GM12878 (cell line): ENCODE measurements around the gene LIN52. TPM values are rescaled to one million over a fixed set of nuclear protein-coding genes. Genes with fewer than 3 reads are reported as not detected.

Experiments
- ATAC-seq: fragments of 200-7000 bp; cut with Tn5 transposase; 3 replicates; pipeline ENCODE4 v1.9.1; 2020; ENCODE audit warnings: mild to moderate bottlenecking, moderate library complexity
- BruUV-seq: library from RNA; stranded (reverse); fragments of 400-500 nt; replicated peaks from 2 replicates; lab custom pipeline; 2021; lab: Mats Ljungman, UMichigan
- CTCF ChIA-PET: fragments of 300-600 bp; sonication (Branson Sonifier 250); formaldehyde crosslinking; extraction: SDS; loops from one replicate; lab custom pipeline; 2021; ENCODE audit warnings: inconsistent platforms; lab: Yijun Ruan, JAX
- POLR2A ChIA-PET: fragments of 350-600 bp; formaldehyde crosslinking; extraction: SDS; loops from one replicate; lab custom pipeline; 2021; ENCODE audit warnings: inconsistent platforms; lab: Charles Lee
- RAD21 ChIA-PET: fragments of 300-600 bp; sonication (Branson Sonifier 250); formaldehyde crosslinking; loops from one replicate; lab custom pipeline; 2023; ENCODE audit warnings: antibody characterized with exemption; ENCODE audit not compliant: unreplicated experiment; lab: Charles Lee
- SMC1A ChIA-PET: fragments of 300-600 bp; sonication (Branson Sonifier 250); formaldehyde crosslinking; loops from one replicate; lab custom pipeline; 2023; ENCODE audit not compliant: unreplicated experiment, uncharacterized antibody; lab: Charles Lee
- DNase-seq: peaks from one replicate; pipeline ENCODE4 v3.0.0-alpha.2; 2011; ENCODE audit warnings: low read depth, low spot score
- FAIRE-seq: peaks from 3 replicates; lab custom pipeline; 2011; peaks lifted over from hg19 to GRCh38; lab: Jason Lieb, UNC
- H2AFZ ChIP-seq: 2 replicates; pipeline ENCODE4 v1.6.0; 2011; ENCODE audit warnings: low read depth, low read length, control low read depth; ENCODE audit not compliant: control insufficient read depth
- H3K27ac ChIP-seq: 2 replicates; pipeline ENCODE4 v1.5.1; 2011; ENCODE audit warnings: control low read depth; ENCODE audit not compliant: control insufficient read depth, insufficient read depth
- H3K27me3 ChIP-seq, 2 experiments: replicated peaks in 1 of 2; 2 replicates each; pipeline versions ENCODE4 v1.6.0 to v1.6.1; 2011; ENCODE audit warnings: low read length in 1 of 2; ENCODE audit not compliant: control insufficient read depth in 2 of 2, insufficient read depth in 2 of 2
- H3K36me3 ChIP-seq, 2 experiments: 2 replicates each; pipeline ENCODE4 v1.5.1; 2011; ENCODE audit warnings: low read length in 1 of 2; ENCODE audit not compliant: control insufficient read depth in 2 of 2, insufficient read depth in 2 of 2
- H3K4me1 ChIP-seq: 2 replicates; pipeline ENCODE4 v1.6.1; 2011; ENCODE audit warnings: mild to moderate bottlenecking, low read length, moderate library complexity, mixed read lengths; ENCODE audit not compliant: control insufficient read depth, insufficient read depth
- H3K4me2 ChIP-seq: 2 replicates; pipeline ENCODE4 v1.6.0; 2011; ENCODE audit warnings: control low read depth; ENCODE audit not compliant: control insufficient read depth, insufficient read depth
- H3K4me3 ChIP-seq: fragments of 200-600 bp; sonication (generic); 2 replicates; pipeline ENCODE4 v1.5.1; 2016
- H3K79me2 ChIP-seq: 2 replicates; pipeline ENCODE4 v1.6.0; 2011; ENCODE audit warnings: low read length; ENCODE audit not compliant: control insufficient read depth, insufficient read depth
- H3K9ac ChIP-seq: 2 replicates; pipeline ENCODE4 v1.8.0; 2011; ENCODE audit warnings: low read length, control low read depth, mixed read lengths; ENCODE audit not compliant: control insufficient read depth, insufficient read depth
- H3K9me3 ChIP-seq: replicated peaks from 3 replicates; pipeline ENCODE4 v1.5.1; 2011; ENCODE audit warnings: mild to moderate bottlenecking, low read length; ENCODE audit not compliant: control insufficient read depth, insufficient read depth
- H4K20me1 ChIP-seq: 2 replicates; pipeline ENCODE4 v1.6.0; 2011; ENCODE audit not compliant: control insufficient read depth, insufficient read depth
- BCL11A ChIP-seq: IDR thresholded peaks from 2 replicates; pipeline ENCODE4 v1.6.1; 2011; ENCODE audit warnings: low read depth, low read length
- BHLHE40 ChIP-seq, 2 experiments: fragments of 450-650 bp in 1 of 2; IDR thresholded peaks; 2 replicates each; pipeline ENCODE4 v1.6.1; 2011 to 2017; ENCODE audit warnings: low read depth in 2 of 2, borderline replicate concordance in 1 of 2, improper control_type of control experiment in 1 of 2, low read length in 1 of 2, mild to moderate bottlenecking in 1 of 2
- GATAD2B ChIP-seq: fragments of 450-650 bp; conservative IDR thresholded peaks from 2 replicates; pipeline ENCODE4 v1.6.1; 2017; ENCODE audit warnings: low read depth, mild to moderate bottlenecking, moderate library complexity
- NR2F1 ChIP-seq: fragments of 450-650 bp; conservative IDR thresholded peaks from 2 replicates; pipeline ENCODE4 v1.6.1; 2017; ENCODE audit warnings: mild to moderate bottlenecking
- RELA ChIP-seq: fragments of 450-650 bp; IDR thresholded peaks from 2 replicates; pipeline ENCODE4 v1.8.0; 2014; ENCODE audit warnings: borderline replicate concordance; ENCODE audit not compliant: partially characterized antibody
- TCF12 ChIP-seq: IDR thresholded peaks from 2 replicates; pipeline ENCODE4 v1.6.1; 2011; ENCODE audit warnings: low read depth, mild to moderate bottlenecking, low read length
- WRNIP1 ChIP-seq: IDR thresholded peaks from 2 replicates; pipeline ENCODE4 v1.6.1; 2011; ENCODE audit warnings: low read depth, low read length, improper control_type of control experiment, borderline replicate concordance
- WGBS: methylation state at CpG from one replicate; pipeline ENCODE4 v1.1.6; 2016; ENCODE audit warnings: low lambda C conversion rate; ENCODE audit not compliant: insufficient replicate concordance, insufficient coverage; ENCODE audit errors: missing lambda C conversion rate; 5-methylcytosine and 5-hydroxymethylcytosine counted together
- in situ Hi-C: fragments of 300-500 bp; cut with MboI; formaldehyde crosslinking; loops from 9 replicates; pipeline ENCODE4 v1.14.3; 2018; ENCODE audit warnings: mixed read lengths
- intact Hi-C: fragments of 100-400 bp; cut with micrococcal nuclease; formaldehyde crosslinking; loops from one replicate; pipeline ENCODE4 v1.14.2; 2022; ENCODE audit not compliant: unreplicated experiment
- polyA plus RNA-seq, 11 experiments: library from polyadenylated mRNA; depleted of rRNA in 4 of 11; unstranded in 6 of 11; stranded (reverse) in 5 of 11; fragments of >200 nt; fragmentation: Nextera tagmentation in 4 of 11; fragmentation: Illumina TruSeq in 1 of 11; extraction: Ambion mirVana in 4 of 11; extraction: Trizol in 1 of 11; gene quantifications; 1 replicate in 1 of 11; 2 replicates in 10 of 11; pipeline versions ENCODE4 v1.2.1 to v1.2.3, GENCODE V29; 2011 to 2016; ENCODE audit warnings: inconsistent platforms in 2 of 11, missing spikeins in 2 of 11, low read depth in 1 of 11
- total RNA-seq, 4 experiments: library from RNA; depleted of rRNA in 3 of 4; stranded (reverse); fragments of >200 nt in 3 of 4; fragmentation: Illumina TruSeq in 1 of 4; extraction: Trizol in 1 of 4; gene quantifications; 2 replicates each; pipeline versions ENCODE4 v1.2.1 to v1.2.3, GENCODE V29; 2013 to 2021

Gene LIN52
- total and polyA plus RNA-seq, 10 of the 15 experiments (the other 5 are each of a cell fraction or from before 2014, with no cell fraction given), result 13.3 to 30.9 (median 19.9) TPM

- no peak for TF ChIP-seq BCL11A
- no peak for TF ChIP-seq TCF12
- no peak for TF ChIP-seq RELA
- no peak for TF ChIP-seq WRNIP1
- TF ChIP-seq NR2F1, result no peak
Measured at GRCh38 chr14:74135426-74135825, 50.7 kb downstream of the LIN52 start (continued).

- POLR2A ChIA-PET, result no interaction called here
- intact Hi-C loops (no loop called here), in situ Hi-C loops (no loop called here)
- no peak overlapping the region; the same call in 1 of the 2 replicates for H2AFZ ChIP-seq
- no peaks in the 10 kb centered on the region for H3K4me1 ChIP-seq
- H3K79me2 ChIP-seq, result no peaks in the 10 kb centered on the region
- RAD21 ChIA-PET, result no interaction called here
- TF ChIP-seq BHLHE40 (IDR thresholded peaks at IDR 0.05; ENCODE audit: borderline replicate concordance in 1 of 2, low read depth in 2 of 2, low read length in 1 of 2) (0 out of 4 replicates have a peak, but pooled peaks of 1 of the 2 experiments have one; percentile 34), GATAD2B (no peak)
- H3K4me2 ChIP-seq, result no peak overlapping the region
- no peak overlapping the region for H3K9ac ChIP-seq
- FAIRE-seq, result no peak
- DNase-seq, result no peak
- H3K36me3 ChIP-seq, result no peaks in the 10 kb centered on the region
- H3K27me3 ChIP-seq, result no peaks in the 10 kb centered on the region
- SMC1A ChIA-PET, result interaction anchor here (1.1 to 2.3 kb wide), 7 partner anchors 9 to 32 kb away, joined by 3 to 9 read pairs (median 3); no protein-coding TSS in a partner anchor
- H3K27ac ChIP-seq, result no peak overlapping the region
- H3K9me3 ChIP-seq, result no peaks in the 10 kb centered on the region
- BruUV-seq, result no TSS peak
- ATAC-seq, result peak; percentile 36; the same call in 2 of the 3 replicates
- no peaks in the 10 kb centered on the region for H4K20me1 ChIP-seq
- CTCF ChIA-PET, result interaction anchor here (0.6 to 2.4 kb wide), 3 partner anchors 21 to 87 kb away, joined by 3 to 11 read pairs (median 4); no protein-coding TSS in a partner anchor
- H3K4me3 ChIP-seq, result no peak overlapping the region
- 28% methylated on average over 8 of the region's 8 CpGs for WGBS
Measured at GRCh38 chr14:74140374-74140850, 55.7 kb downstream of the LIN52 start.
